DND-41 (cell line): Measurements from ENCODE around the gene NEAT1.

Experiments used
- EZH2 ChIP-seq: IDR thresholded peaks from 3 replicates; pipeline ENCODE4 v1.6.1; 2012; ENCODE audit warnings: borderline replicate concordance, low read depth, mild to moderate bottlenecking, moderate library complexity, low read length, inconsistent platforms; ENCODE audit not compliant: severe bottlenecking
- TF ChIP-seq, protein P1 (sequence below): IDR thresholded peaks from 2 replicates; pipeline ENCODE4 v1.5.1; 2012; ENCODE audit warnings: borderline replicate concordance, low read length, moderate library complexity, mild to moderate bottlenecking; ENCODE audit not compliant: poor library complexity, severe bottlenecking; ENCODE audit errors: extremely low read depth

DNA sequence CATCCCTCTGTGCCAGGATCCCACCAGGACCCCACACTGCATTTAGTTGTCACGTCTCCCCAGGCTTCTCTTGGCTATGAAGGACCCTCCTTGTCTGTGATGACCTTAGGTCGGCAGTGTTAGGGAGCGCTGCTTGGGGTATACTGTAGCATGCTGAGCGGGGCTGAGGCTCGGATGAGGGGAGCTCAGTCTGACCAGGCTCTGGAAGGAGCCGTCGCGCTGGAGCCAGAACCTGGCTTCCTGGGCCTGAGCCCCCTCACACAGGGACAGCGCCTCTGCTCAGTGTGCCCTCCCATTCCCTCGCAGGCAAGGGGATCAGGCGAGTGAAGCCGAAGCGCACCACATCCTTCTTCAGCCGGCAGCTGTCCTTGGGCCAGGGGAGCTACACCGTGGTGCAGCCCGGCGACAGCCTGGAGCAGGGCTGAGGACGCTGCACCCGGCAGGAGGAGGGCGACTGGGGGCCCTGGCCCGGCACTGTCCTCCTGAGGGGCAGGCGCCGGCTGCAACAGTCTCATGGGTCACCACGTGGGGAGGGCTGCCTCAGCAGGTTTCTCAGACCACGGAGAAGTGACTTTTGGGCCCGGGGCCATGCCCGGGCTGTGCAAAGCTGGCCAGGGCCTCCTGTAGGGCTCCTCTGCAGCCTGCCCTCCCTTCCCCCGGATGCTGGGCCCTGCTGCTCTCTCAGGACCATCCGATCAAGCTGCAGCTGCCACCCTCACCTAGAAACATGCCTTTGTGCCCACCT is 11.5 kb upstream of the NEAT1 start:
- TF ChIP-seq, protein P1, sequence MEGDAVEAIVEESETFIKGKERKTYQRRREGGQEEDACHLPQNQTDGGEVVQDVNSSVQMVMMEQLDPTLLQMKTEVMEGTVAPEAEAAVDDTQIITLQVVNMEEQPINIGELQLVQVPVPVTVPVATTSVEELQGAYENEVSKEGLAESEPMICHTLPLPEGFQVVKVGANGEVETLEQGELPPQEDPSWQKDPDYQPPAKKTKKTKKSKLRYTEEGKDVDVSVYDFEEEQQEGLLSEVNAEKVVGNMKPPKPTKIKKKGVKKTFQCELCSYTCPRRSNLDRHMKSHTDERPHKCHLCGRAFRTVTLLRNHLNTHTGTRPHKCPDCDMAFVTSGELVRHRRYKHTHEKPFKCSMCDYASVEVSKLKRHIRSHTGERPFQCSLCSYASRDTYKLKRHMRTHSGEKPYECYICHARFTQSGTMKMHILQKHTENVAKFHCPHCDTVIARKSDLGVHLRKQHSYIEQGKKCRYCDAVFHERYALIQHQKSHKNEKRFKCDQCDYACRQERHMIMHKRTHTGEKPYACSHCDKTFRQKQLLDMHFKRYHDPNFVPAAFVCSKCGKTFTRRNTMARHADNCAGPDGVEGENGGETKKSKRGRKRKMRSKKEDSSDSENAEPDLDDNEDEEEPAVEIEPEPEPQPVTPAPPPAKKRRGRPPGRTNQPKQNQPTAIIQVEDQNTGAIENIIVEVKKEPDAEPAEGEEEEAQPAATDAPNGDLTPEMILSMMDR = no peak
- no peak for TF ChIP-seq EZH2
